Panc1 (cell line): ENCODE measurements around the gene TPSG1. TPM values are rescaled to one million over a fixed set of nuclear protein-coding genes. Genes with fewer than 3 reads are reported as not detected.

Source experiments
- ATAC-seq: fragments of 200-7000 bp; cut with Tn5 transposase; 2 replicates; pipeline ENCODE4 v1.9.1; 2020; ENCODE audit warnings: mild to moderate bottlenecking, moderate library complexity
- BruUV-seq: library from RNA; stranded (reverse); fragments of 400-500 nt; replicated peaks from 2 replicates; lab custom pipeline; 2021; lab: Mats Ljungman, UMichigan
- CTCF ChIA-PET: fragments of 300-600 bp; sonication (Branson Sonifier 250); formaldehyde crosslinking; loops from one replicate; lab custom pipeline; 2022; ENCODE audit warnings: antibody characterized with exemption; lab: Charles Lee
- POLR2A ChIA-PET: fragments of 300-600 bp; sonication (Branson Sonifier 250); formaldehyde crosslinking; loops from one replicate; lab custom pipeline; 2022; ENCODE audit warnings: antibody characterized with exemption; lab: Charles Lee
- DNase-seq: peaks from one replicate; pipeline ENCODE4 v3.0.0-alpha.2; 2010; ENCODE audit warnings: low read depth, low spot score
- H3K27ac ChIP-seq: 2 replicates; pipeline ENCODE4 v1.5.1; 2011; ENCODE audit warnings: mild to moderate bottlenecking, low read length, inconsistent platforms
- H3K27me3 ChIP-seq: fragments of 200-500 bp; sonication (Bioruptor generic); 2 replicates; pipeline ENCODE4 v1.6.0; 2014; ENCODE audit warnings: low read length, inconsistent platforms; ENCODE audit not compliant: control insufficient read depth, insufficient read depth
- H3K36me3 ChIP-seq: fragments of 200-500 bp; sonication (Bioruptor generic); 2 replicates; pipeline ENCODE4 v1.5.1; 2014; ENCODE audit warnings: inconsistent platforms, mild to moderate bottlenecking, low read length, moderate library complexity; ENCODE audit not compliant: control insufficient read depth, insufficient read depth
- H3K4me1 ChIP-seq: 2 replicates; pipeline ENCODE4 v1.5.1; 2011; ENCODE audit warnings: inconsistent platforms, mild to moderate bottlenecking, low read length, moderate library complexity; ENCODE audit not compliant: control insufficient read depth, insufficient read depth
- H3K4me3 ChIP-seq, 2 experiments: 2 replicates each; pipeline ENCODE4 v1.5.1; 2011 to 2012; ENCODE audit warnings: low read depth in 2 of 2, low read length in 2 of 2, mild to moderate bottlenecking in 2 of 2, inconsistent platforms in 1 of 2, moderate library complexity in 1 of 2
- H3K9me3 ChIP-seq: fragments of 200-500 bp; sonication (Bioruptor generic); 2 replicates; pipeline ENCODE4 v1.5.1; 2014; ENCODE audit warnings: low read depth, mild to moderate bottlenecking, inconsistent platforms, low read length, moderate library complexity; ENCODE audit not compliant: control insufficient read depth, insufficient read depth
- CTCF ChIP-seq: fragments of 450-650 bp; IDR thresholded peaks from 2 replicates; pipeline ENCODE4 v1.5.1; 2017; ENCODE audit warnings: mild to moderate bottlenecking
- POLR2AphosphoS5 ChIP-seq: IDR thresholded peaks from 2 replicates; pipeline ENCODE4 v1.6.1; 2012; ENCODE audit warnings: mild to moderate bottlenecking, low read depth, low read length, moderate library complexity
- REST ChIP-seq, 2 experiments: IDR thresholded peaks; 2 replicates each; pipeline ENCODE4 v1.6.1; 2011 to 2012; ENCODE audit warnings: low read depth in 2 of 2, control low read depth in 1 of 2, low read length in 1 of 2, mild to moderate bottlenecking in 1 of 2, moderate library complexity in 1 of 2; ENCODE audit not compliant: insufficient read depth in 1 of 2
- SIN3A ChIP-seq: IDR thresholded peaks from 2 replicates; pipeline ENCODE4 v1.6.1; 2012; ENCODE audit warnings: low read depth, mild to moderate bottlenecking, low read length, moderate library complexity, borderline replicate concordance; ENCODE audit not compliant: insufficient read depth
- TCF7L2 ChIP-seq: IDR thresholded peaks from 2 replicates; pipeline ENCODE4 v1.6.1; 2011; ENCODE audit warnings: mild to moderate bottlenecking, low read depth, low read length, inconsistent platforms
- in situ Hi-C: cut with HindIII; loops from 2 replicates; pipeline ENCODE4 v1.10.0; 2016; ENCODE audit warnings: low sequenced_read_pairs, low pct_unique_long_range_greater_than_20kb
- intact Hi-C: fragments of 100-400 bp; cut with micrococcal nuclease; formaldehyde crosslinking; loops from one replicate; pipeline ENCODE4 v1.10.0; 2022; ENCODE audit not compliant: unreplicated experiment
- total RNA-seq: library from RNA; stranded (reverse); gene quantifications from one replicate; pipeline ENCODE4 v1.2.1, GENCODE V29; 2021; ENCODE audit not compliant: unreplicated experiment

The TPSG1 gene
- total RNA-seq, 1 experiment from 2014 or later: 4.6 TPM

- Histone ChIP-seq H3K4me1 (peaks cover 21% of the 10 kb centered on the region), H3K4me3 (no peak overlapping the region), H3K27me3 (no peaks in the 10 kb centered on the region), H3K27ac (no peak overlapping the region), H3K9me3 (no peaks in the 10 kb centered on the region), H3K36me3 (no peaks in the 10 kb centered on the region)
- no peak for ATAC-seq
- CTCF ChIA-PET: no interaction called here
- intact Hi-C loops (no loop called here), in situ Hi-C loops (no loop called here)
- POLR2A ChIA-PET: no interaction called here
- no peak for DNase-seq
- no peak for TF ChIP-seq POLR2AphosphoS5
- TF ChIP-seq SIN3A: no peak
- no peak for TF ChIP-seq CTCF
- no peak for TF ChIP-seq REST (IDR thresholded peaks at IDR 0.05; ENCODE audit: insufficient read depth in 1 of 2, low read depth in 2 of 2, low read length in 1 of 2)
- no peak for TF ChIP-seq TCF7L2
- BruUV-seq: no TSS peak
These were observed 26.9 kb downstream of the TPSG1 start for GRCh38 chr16:1198194-1198593.

- POLR2A ChIA-PET: no interaction called here
- ATAC-seq (no peak), DNase-seq (no peak)
- no peak for TF ChIP-seq TCF7L2
- Histone ChIP-seq H3K36me3 (no peaks in the 10 kb centered on the region), H3K4me3 (no peak overlapping the region), H3K9me3 (no peaks in the 10 kb centered on the region), H3K27ac (no peak overlapping the region), H3K27me3 (no peaks in the 10 kb centered on the region), H3K4me1 (peaks cover 30% of the 10 kb centered on the region)
- in situ Hi-C loops: no loop called here
- intact Hi-C loops: no loop called here
- CTCF ChIA-PET: no interaction called here
- no TSS peak for BruUV-seq
These were observed 27.7 kb downstream of the TPSG1 start for GRCh38 chr16:1197237-1197866.

- Histone ChIP-seq H3K4me3 (no peak overlapping the region), H3K9me3 (no peaks in the 10 kb centered on the region), H3K27ac (no peak overlapping the region), H3K27me3 (no peaks in the 10 kb centered on the region), H3K36me3 (no peaks in the 10 kb centered on the region), H3K4me1 (peaks cover 34% of the 10 kb centered on the region)
- no peak for TF ChIP-seq REST (IDR thresholded peaks at IDR 0.05; ENCODE audit: insufficient read depth in 1 of 2, low read depth in 2 of 2, low read length in 1 of 2)
- no peak for TF ChIP-seq POLR2AphosphoS5
- no peak for TF ChIP-seq TCF7L2
- TF ChIP-seq SIN3A: no peak
- TF ChIP-seq CTCF: no peak
- ATAC-seq (no peak), DNase-seq (no peak)
- ChIA-PET POLR2A (no interaction called here), CTCF (no interaction called here)
- intact Hi-C loops (no loop called here), in situ Hi-C loops (no loop called here)
- BruUV-seq: no TSS peak
These were observed 28.6 kb downstream of the TPSG1 start for GRCh38 chr16:1196494-1196893.
